ENCODE results near the gene LRRC25.
A peak's percentile ranks its signal among the peaks of the same experiment; 100 is the strongest.

LRRC25 gene

DNA sequence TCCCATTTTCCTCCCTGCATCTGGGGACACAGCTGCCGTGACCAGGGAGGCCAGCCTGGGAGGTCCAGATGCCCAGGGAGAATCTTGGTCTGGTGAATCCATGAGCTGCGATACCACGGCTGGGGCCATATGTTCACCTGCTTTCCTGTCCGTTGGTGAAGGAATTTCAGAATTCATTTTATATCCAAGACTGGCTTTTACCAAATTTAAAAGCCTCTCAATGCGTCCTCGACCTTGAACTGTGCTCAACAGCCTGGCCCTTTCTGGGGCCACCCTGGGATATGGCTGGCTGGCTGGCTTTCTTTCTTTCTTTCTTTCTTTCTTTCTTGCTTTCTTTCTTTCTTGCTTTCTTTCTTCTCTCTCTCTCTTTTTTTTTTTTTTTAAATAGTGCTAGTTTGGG lies 33.6 kb downstream of the LRRC25 start:
- H3K9me3 ChIP-seq (ENCODE audit: control insufficient read depth, insufficient read depth, low read depth, low read length) = no peaks in the 10 kb centered on the region
- no peak overlapping the region for H3K4me3 ChIP-seq (ENCODE audit: low read depth, low read length)
- H3K27ac ChIP-seq (ENCODE audit: extremely low read depth, low read depth, low read length) = peak overlapping the region; percentile 94
- ChIA-PET POLR2A (interaction anchor here (1.1 to 2.6 kb wide), 3 partner anchors 17 to 82 kb away, joined by 4 to 19 read pairs (median 10); partner anchors contain the start of gene JUND), CTCF (interaction anchor here (1.2 to 3.7 kb wide), 4 partner anchors 14 to 47 kb away, joined by 3 to 23 read pairs (median 12); no protein-coding TSS in a partner anchor)
- TF ChIP-seq ZNF544 (tag by site-specific recombination; IDR thresholded peaks at IDR 0.05) (no peak), REPIN1 (tag by site-specific recombination; IDR thresholded peaks at IDR 0.05; ENCODE audit: low read depth) (no peak), ZNF670 (tag by site-specific recombination; IDR thresholded peaks at IDR 0.05; ENCODE audit: low read depth) (no peak), ZNF366 (tag by site-specific recombination; conservative IDR thresholded peaks at IDR 0.05) (peak; percentile 87), GLI2 (tag by site-specific recombination; IDR thresholded peaks at IDR 0.05; ENCODE audit: borderline replicate concordance, low read depth) (no peak), HOXD13 (CRISPR knock-in tag; IDR thresholded peaks at IDR 0.05; ENCODE audit: borderline replicate concordance) (no peak), PRDM1 (tag by site-specific recombination; IDR thresholded peaks at IDR 0.05) (peak; percentile 71)
- no peaks in the 10 kb centered on the region; the same call in 1 of the 2 replicates for H3K4me1 ChIP-seq (ENCODE audit: control insufficient read depth, insufficient read depth, low read length)
- peaks cover 0 to 4% of the 10 kb centered on the region in 2 experiments; a peak in 2 of 3 replicates for H3K36me3 ChIP-seq (ENCODE audit: control insufficient read depth in 2 of 2, insufficient read depth in 1 of 2, low read length in 2 of 2)

GRCh38 chr19:18362934-18363542 lies 34.4 kb downstream of the LRRC25 start:
- Histone ChIP-seq H3K9me3 (ENCODE audit: control insufficient read depth, insufficient read depth, low read depth, low read length) (no peaks in the 10 kb centered on the region), H3K36me3 (ENCODE audit: control insufficient read depth in 2 of 2, insufficient read depth in 1 of 2, low read length in 2 of 2) (peaks cover 0 to 4% of the 10 kb centered on the region in 2 experiments; a peak in 2 of 3 replicates), H3K27ac (ENCODE audit: extremely low read depth, low read depth, low read length) (no peak overlapping the region; the same call in 1 of the 2 replicates), H3K4me1 (ENCODE audit: control insufficient read depth, insufficient read depth, low read length) (no peaks in the 10 kb centered on the region; the same call in 1 of the 2 replicates), H3K4me3 (ENCODE audit: low read depth, low read length) (no peak overlapping the region)
- CTCF ChIA-PET = interaction anchor here (0.6 to 3.7 kb wide), 6 partner anchors 13 to 47 kb away, joined by 3 to 23 read pairs (median 4); no protein-coding TSS in a partner anchor
- POLR2A ChIA-PET = interaction anchor here (0.6 to 2.2 kb wide), 3 partner anchors 32 to 83 kb away, joined by 3 to 19 read pairs (median 4); partner anchors contain the start of gene JUND
- TF ChIP-seq ZBTB20 (tag by site-specific recombination; IDR thresholded peaks at IDR 0.05) (no peak), GFI1B (tag by site-specific recombination; IDR thresholded peaks at IDR 0.05) (no peak), ZNF423 (tag by site-specific recombination; IDR thresholded peaks at IDR 0.05) (no peak), PRDM2 (tag by site-specific recombination; IDR thresholded peaks at IDR 0.05; ENCODE audit: borderline replicate concordance) (no peak), ZFP3 (tag by site-specific recombination; IDR thresholded peaks at IDR 0.05; ENCODE audit: low read depth) (no peak), SCRT1 (tag by site-specific recombination; IDR thresholded peaks at IDR 0.05; ENCODE audit: borderline replicate concordance) (0 out of 2 replicates have a peak, but pooled peaks have one; percentile 24), MYNN (tag by site-specific recombination; IDR thresholded peaks at IDR 0.05; ENCODE audit: borderline replicate concordance) (no peak), HOXC10 (CRISPR knock-in tag; IDR thresholded peaks at IDR 0.05) (no peak), SALL2 (tag by site-specific recombination; IDR thresholded peaks at IDR 0.05; ENCODE audit: borderline replicate concordance) (no peak), ZNF548 (tag by site-specific recombination; IDR thresholded peaks at IDR 0.05) (no peak), ZNF221 (tag by site-specific recombination; IDR thresholded peaks at IDR 0.05; ENCODE audit: borderline replicate concordance) (no peak), ZBTB8A (tag by site-specific recombination; IDR thresholded peaks at IDR 0.05) (peak; percentile 28; the same call in 1 of the 2 replicates), ZSCAN16 (tag by site-specific recombination; IDR thresholded peaks at IDR 0.05) (no peak), ZNF16 (tag by site-specific recombination; IDR thresholded peaks at IDR 0.05; ENCODE audit: low read depth) (no peak), ZNF692 (tag by site-specific recombination; IDR thresholded peaks at IDR 0.05) (no peak), REPIN1 (tag by site-specific recombination; IDR thresholded peaks at IDR 0.05; ENCODE audit: low read depth) (no peak), YY1 (tag by site-specific recombination; IDR thresholded peaks at IDR 0.05) (no peak), ZBTB1 (tag by site-specific recombination; IDR thresholded peaks at IDR 0.05) (no peak), ZNF19 (tag by site-specific recombination; IDR thresholded peaks at IDR 0.05; ENCODE audit: low read depth) (no peak), ZNF555 (tag by site-specific recombination; conservative IDR thresholded peaks at IDR 0.05) (no peak), ZNF621 (tag by site-specific recombination; IDR thresholded peaks at IDR 0.05) (no peak), ZNF404 (tag by site-specific recombination; IDR thresholded peaks at IDR 0.05) (no peak), ZNF623 (tag by site-specific recombination; IDR thresholded peaks at IDR 0.05) (no peak)

All from HEK293 (cell line).